ENCODE measurements around the gene AFF2.

AFF2 gene

DNA sequence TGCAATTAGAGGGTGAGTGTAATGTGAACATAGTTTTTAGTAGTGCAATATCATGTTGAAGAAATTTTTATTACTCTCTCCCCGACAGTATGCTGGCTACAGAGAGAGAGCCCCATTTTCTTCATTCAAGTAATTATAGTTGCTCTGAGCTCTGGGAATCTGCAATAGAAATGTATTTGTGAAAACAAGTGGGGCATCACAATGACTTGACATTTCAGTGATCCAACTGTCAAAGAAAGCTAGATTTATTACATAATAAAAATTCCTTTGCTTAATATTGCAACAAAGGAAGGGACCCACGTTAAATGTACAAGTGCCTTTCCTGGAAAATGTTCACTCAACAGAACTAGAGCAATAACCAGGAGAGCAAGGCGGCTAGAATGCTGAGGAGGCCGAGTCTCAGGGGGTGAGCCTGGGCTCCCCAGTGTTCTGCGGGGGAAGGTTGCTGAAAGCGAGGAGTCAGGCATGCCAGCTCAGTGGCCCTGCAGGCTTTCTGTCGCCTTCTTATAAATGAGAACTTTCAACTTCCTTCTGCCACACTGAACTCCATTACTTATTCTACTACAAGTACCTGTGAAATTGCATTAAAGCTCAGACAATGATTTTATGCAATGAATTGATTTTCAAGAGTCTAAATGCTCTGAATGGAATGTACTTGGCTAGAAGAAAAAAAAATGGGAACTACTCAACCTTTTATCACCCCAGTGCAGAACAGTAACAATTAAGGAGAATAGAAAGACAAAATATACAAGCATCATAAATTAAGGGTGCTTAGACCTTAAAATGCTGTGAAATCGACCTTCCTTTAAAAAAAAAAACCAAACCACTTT is 476.4 kb downstream of the AFF2 start:
- no peaks in the 10 kb centered on the region for H3K9me3 ChIP-seq (ENCODE audit: severe bottlenecking)
- ATAC-seq (ENCODE audit: low read depth), result no peak
- H3K27me3 ChIP-seq (ENCODE audit: insufficient read depth, poor library complexity, severe bottlenecking), result no peaks in the 10 kb centered on the region
- no peak overlapping the region for H3K27ac ChIP-seq (ENCODE audit: poor library complexity, severe bottlenecking)
- TF ChIP-seq, protein P1, sequence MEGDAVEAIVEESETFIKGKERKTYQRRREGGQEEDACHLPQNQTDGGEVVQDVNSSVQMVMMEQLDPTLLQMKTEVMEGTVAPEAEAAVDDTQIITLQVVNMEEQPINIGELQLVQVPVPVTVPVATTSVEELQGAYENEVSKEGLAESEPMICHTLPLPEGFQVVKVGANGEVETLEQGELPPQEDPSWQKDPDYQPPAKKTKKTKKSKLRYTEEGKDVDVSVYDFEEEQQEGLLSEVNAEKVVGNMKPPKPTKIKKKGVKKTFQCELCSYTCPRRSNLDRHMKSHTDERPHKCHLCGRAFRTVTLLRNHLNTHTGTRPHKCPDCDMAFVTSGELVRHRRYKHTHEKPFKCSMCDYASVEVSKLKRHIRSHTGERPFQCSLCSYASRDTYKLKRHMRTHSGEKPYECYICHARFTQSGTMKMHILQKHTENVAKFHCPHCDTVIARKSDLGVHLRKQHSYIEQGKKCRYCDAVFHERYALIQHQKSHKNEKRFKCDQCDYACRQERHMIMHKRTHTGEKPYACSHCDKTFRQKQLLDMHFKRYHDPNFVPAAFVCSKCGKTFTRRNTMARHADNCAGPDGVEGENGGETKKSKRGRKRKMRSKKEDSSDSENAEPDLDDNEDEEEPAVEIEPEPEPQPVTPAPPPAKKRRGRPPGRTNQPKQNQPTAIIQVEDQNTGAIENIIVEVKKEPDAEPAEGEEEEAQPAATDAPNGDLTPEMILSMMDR (IDR thresholded peaks at IDR 0.05; ENCODE audit: poor library complexity, severe bottlenecking), result no peak
- H3K4me3 ChIP-seq (ENCODE audit: severe bottlenecking), result no peak overlapping the region
- DNase-seq (ENCODE audit: low spot score), result no peak
- no peaks in the 10 kb centered on the region for H3K36me3 ChIP-seq (ENCODE audit: low read depth)
- H3K4me1 ChIP-seq (ENCODE audit: insufficient read depth, poor library complexity, severe bottlenecking), result no peaks in the 10 kb centered on the region

DNA sequence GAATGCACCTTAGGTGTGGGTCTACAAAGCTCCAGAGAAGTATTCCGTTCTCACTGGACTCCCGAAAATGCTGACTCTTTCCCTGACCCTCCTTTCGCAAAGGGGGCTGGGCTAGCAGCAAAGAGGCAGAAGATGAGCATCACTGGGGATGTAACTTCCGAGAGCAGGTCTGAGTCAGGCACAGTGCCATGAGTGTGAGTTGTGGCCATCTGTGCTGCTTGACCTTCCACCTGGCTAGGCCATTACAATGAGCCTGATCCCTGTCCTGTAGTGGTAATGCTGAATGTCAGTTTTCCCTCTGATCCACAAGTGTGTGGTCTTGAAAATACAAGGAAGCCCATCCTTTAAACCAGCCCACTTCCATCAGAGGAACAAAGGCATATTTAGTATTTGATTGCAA is 479.4 kb downstream of the AFF2 start:
- Histone ChIP-seq H3K36me3 (ENCODE audit: low read depth) (no peaks in the 10 kb centered on the region), H3K27ac (ENCODE audit: poor library complexity, severe bottlenecking) (no peak overlapping the region), H3K4me3 (ENCODE audit: severe bottlenecking) (no peak overlapping the region), H3K9me3 (ENCODE audit: severe bottlenecking) (no peaks in the 10 kb centered on the region), H3K27me3 (ENCODE audit: insufficient read depth, poor library complexity, severe bottlenecking) (no peaks in the 10 kb centered on the region), H3K4me1 (ENCODE audit: insufficient read depth, poor library complexity, severe bottlenecking) (no peaks in the 10 kb centered on the region)
- TF ChIP-seq, protein P1 (IDR thresholded peaks at IDR 0.05; ENCODE audit: poor library complexity, severe bottlenecking), result no peak
- DNase-seq (ENCODE audit: low spot score), result no peak
- ATAC-seq (ENCODE audit: low read depth), result no peak

GRCh38 chrX:148984238-148984637 is 483.8 kb downstream of the AFF2 start:
- Histone ChIP-seq H3K9me3 (ENCODE audit: severe bottlenecking) (no peaks in the 10 kb centered on the region), H3K27me3 (ENCODE audit: insufficient read depth, poor library complexity, severe bottlenecking) (no peaks in the 10 kb centered on the region), H3K36me3 (ENCODE audit: low read depth) (no peaks in the 10 kb centered on the region), H3K4me3 (ENCODE audit: severe bottlenecking) (no peak overlapping the region), H3K27ac (ENCODE audit: poor library complexity, severe bottlenecking) (no peak overlapping the region), H3K4me1 (ENCODE audit: insufficient read depth, poor library complexity, severe bottlenecking) (no peaks in the 10 kb centered on the region)
- ATAC-seq (ENCODE audit: low read depth), result no peak
- TF ChIP-seq, protein P1 (IDR thresholded peaks at IDR 0.05; ENCODE audit: poor library complexity, severe bottlenecking), result no peak
- no peak for DNase-seq (ENCODE audit: low spot score)

- Histone ChIP-seq H3K36me3 (ENCODE audit: low read depth) (no peaks in the 10 kb centered on the region), H3K9me3 (ENCODE audit: severe bottlenecking) (no peaks in the 10 kb centered on the region), H3K27ac (ENCODE audit: poor library complexity, severe bottlenecking) (no peak overlapping the region), H3K27me3 (ENCODE audit: insufficient read depth, poor library complexity, severe bottlenecking) (no peaks in the 10 kb centered on the region), H3K4me3 (ENCODE audit: severe bottlenecking) (no peak overlapping the region), H3K4me1 (ENCODE audit: insufficient read depth, poor library complexity, severe bottlenecking) (no peaks in the 10 kb centered on the region)
- ATAC-seq (ENCODE audit: low read depth) (no peak), DNase-seq (ENCODE audit: low spot score) (no peak)
- TF ChIP-seq, protein P1 (IDR thresholded peaks at IDR 0.05; ENCODE audit: poor library complexity, severe bottlenecking), result no peak
Measured at GRCh38 chrX:148991502-148991901, 491.1 kb downstream of the AFF2 start.

DNA sequence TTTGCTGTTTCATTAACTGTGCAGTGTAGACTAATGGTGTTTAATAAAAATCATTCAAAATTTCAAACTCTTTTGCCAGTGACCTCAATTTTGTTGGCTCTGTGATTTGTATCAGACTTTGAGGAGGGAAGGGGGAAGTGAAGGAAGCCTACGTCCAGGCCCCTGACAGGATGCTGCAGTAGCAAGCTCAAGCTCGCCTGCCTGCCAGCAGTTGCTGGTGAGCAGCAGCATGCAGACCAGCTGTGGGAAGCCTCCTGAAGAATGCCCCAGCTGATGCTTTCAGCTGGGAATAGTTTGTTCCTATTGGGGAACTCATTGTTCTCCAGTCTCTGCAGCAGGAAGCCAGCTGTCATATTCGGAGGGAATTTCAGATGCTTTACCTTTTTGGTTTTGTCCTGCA is 495.2 kb downstream of the AFF2 start:
- TF ChIP-seq, protein P1 (IDR thresholded peaks at IDR 0.05; ENCODE audit: poor library complexity, severe bottlenecking), result no peak
- H3K4me1 ChIP-seq (ENCODE audit: insufficient read depth, poor library complexity, severe bottlenecking), result no peaks in the 10 kb centered on the region
- H3K4me3 ChIP-seq (ENCODE audit: severe bottlenecking), result no peak overlapping the region
- H3K27ac ChIP-seq (ENCODE audit: poor library complexity, severe bottlenecking), result no peak overlapping the region
- ATAC-seq (ENCODE audit: low read depth) (no peak), DNase-seq (ENCODE audit: low spot score) (no peak)
- H3K9me3 ChIP-seq (ENCODE audit: severe bottlenecking), result no peaks in the 10 kb centered on the region
- no peaks in the 10 kb centered on the region for H3K36me3 ChIP-seq (ENCODE audit: low read depth)
- no peaks in the 10 kb centered on the region for H3K27me3 ChIP-seq (ENCODE audit: insufficient read depth, poor library complexity, severe bottlenecking)

Measured in RWPE2 (cell line).